Esophagus muscularis mucosa (tissue), 4 donors: Measurements from ENCODE around the gene SEPSECS. TPM values are rescaled to one million over a fixed set of nuclear protein-coding genes. Genes with fewer than 3 reads are reported as not detected.
A peak's percentile ranks its signal among the peaks of the same experiment; 100 is the strongest.

Experiments
- DNase-seq: peaks from one replicate; pipeline ENCODE4 v3.0.0-alpha.2; 2017; ENCODE audit errors: extremely low spot score
- H3K27ac ChIP-seq, 4 donors: fragments of 200-600 bp; sonication (generic); replicated peaks in 1 of 4; 1 replicate in 3 of 4; 2 replicates in 1 of 4; pipeline ENCODE4 v1.5.1; 2016 to 2019; ENCODE audit warnings: mild to moderate bottlenecking in 1 of 4
- H3K27me3 ChIP-seq, 4 donors: fragments of 200-600 bp; sonication (generic); one replicate each; pipeline versions ENCODE4 v1.5.1 to v1.6.0; 2016 to 2019
- H3K36me3 ChIP-seq, 4 donors: fragments of 200-600 bp; sonication (generic); one replicate each; pipeline ENCODE4 v1.5.1; 2016 to 2019
- H3K4me1 ChIP-seq, 4 donors: fragments of 200-600 bp; sonication (generic); one replicate each; pipeline ENCODE4 v1.5.1; 2016 to 2019
- H3K4me3 ChIP-seq, 4 donors: fragments of 200-600 bp; sonication (generic); 1 replicate in 2 of 4; 2 replicates in 2 of 4; pipeline ENCODE4 v1.5.1; 2016 to 2019; ENCODE audit warnings: mild to moderate bottlenecking in 4 of 4, moderate library complexity in 1 of 4
- H3K9me3 ChIP-seq, 4 donors: fragments of 200-600 bp; sonication (generic); 1 replicate in 3 of 4; 2 replicates in 1 of 4; pipeline ENCODE4 v1.5.1; 2016 to 2019
- CTCF ChIP-seq, 3 experiments: fragments of 200-600 bp in 2 of 3; fragments of 450-650 bp in 1 of 3; sonication (generic) in 2 of 3; IDR thresholded peaks; one replicate each; pipeline ENCODE4 v1.5.1; 2017 to 2019; ENCODE audit warnings: antibody characterized with exemption in 3 of 3, mild to moderate bottlenecking in 2 of 3, moderate library complexity in 1 of 3
- EP300 ChIP-seq: sonication (generic); formaldehyde crosslinking; IDR thresholded peaks from one replicate; pipeline ENCODE4 v1.6.1; 2017; ENCODE audit warnings: antibody characterized with exemption
- POLR2A ChIP-seq: fragments of 450-650 bp; IDR thresholded peaks from one replicate; pipeline ENCODE4 v1.6.1; 2017; ENCODE audit warnings: antibody characterized with exemption, moderate library complexity, mild to moderate bottlenecking, low read depth
- POLR2AphosphoS5 ChIP-seq, 2 donors: sonication (generic); formaldehyde crosslinking; IDR thresholded peaks; one replicate each; pipeline ENCODE4 v1.6.1; 2017; ENCODE audit warnings: antibody characterized with exemption in 2 of 2
- WGBS: methylation state at CpG from one replicate; pipeline ENCODE4 v1.1.5; 2018; 5-methylcytosine and 5-hydroxymethylcytosine counted together
- intact Hi-C: fragments of 100-400 bp; cut with DNase I; formaldehyde crosslinking; loops from one replicate; pipeline ENCODE4 v1.15.1; 2023
- total RNA-seq, 4 donors: library from RNA; depleted of rRNA; stranded (reverse); fragments of >200 nt; gene quantifications; one replicate each; pipeline versions ENCODE4 v1.1.0 to v1.2.1, GENCODE V29; 2016

The SEPSECS gene
- total RNA-seq, 4 donors from 2014 or later: 3.8 to 6.2 (median 4.0) TPM

GRCh38 chr4:25112366-25112994 lies 47.8 kb downstream of the SEPSECS start:
- Histone ChIP-seq H3K4me1 (peaks cover 0 to 5% (median 0%) of the 10 kb centered on the region in 4 donors), H3K27me3 (no peaks in the 10 kb centered on the region), H3K27ac (no peak overlapping the region), H3K36me3 (no peaks in the 10 kb centered on the region), H3K9me3 (no peaks in the 10 kb centered on the region), H3K4me3 (no peak overlapping the region)
- WGBS: 69% methylated on average over 11 of the region's 11 CpGs
- intact Hi-C loops: no loop called here
- TF ChIP-seq POLR2AphosphoS5 (IDR thresholded peaks at IDR 0.05) (no peak), EP300 (no peak), POLR2A (no peak), CTCF (IDR thresholded peaks at IDR 0.05) (no peak)
- peak; percentile 62 for DNase-seq

GRCh38 chr4:25111648-25112196 lies 48.5 kb downstream of the SEPSECS start:
- TF ChIP-seq CTCF (IDR thresholded peaks at IDR 0.05): no peak
- TF ChIP-seq POLR2AphosphoS5 (IDR thresholded peaks at IDR 0.05): no peak
- TF ChIP-seq EP300: no peak
- TF ChIP-seq POLR2A: no peak
- no peaks in the 10 kb centered on the region for H3K9me3 ChIP-seq
- no peak overlapping the region for H3K27ac ChIP-seq
- no peaks in the 10 kb centered on the region for H3K36me3 ChIP-seq
- DNase-seq: peak; percentile 74
- intact Hi-C loops: no loop called here
- H3K27me3 ChIP-seq: no peaks in the 10 kb centered on the region
- no peak overlapping the region for H3K4me3 ChIP-seq
- WGBS: 76% methylated on average over 11 of the region's 11 CpGs
- peaks cover 0 to 8% (median 0%) of the 10 kb centered on the region in 4 donors for H3K4me1 ChIP-seq

DNA sequence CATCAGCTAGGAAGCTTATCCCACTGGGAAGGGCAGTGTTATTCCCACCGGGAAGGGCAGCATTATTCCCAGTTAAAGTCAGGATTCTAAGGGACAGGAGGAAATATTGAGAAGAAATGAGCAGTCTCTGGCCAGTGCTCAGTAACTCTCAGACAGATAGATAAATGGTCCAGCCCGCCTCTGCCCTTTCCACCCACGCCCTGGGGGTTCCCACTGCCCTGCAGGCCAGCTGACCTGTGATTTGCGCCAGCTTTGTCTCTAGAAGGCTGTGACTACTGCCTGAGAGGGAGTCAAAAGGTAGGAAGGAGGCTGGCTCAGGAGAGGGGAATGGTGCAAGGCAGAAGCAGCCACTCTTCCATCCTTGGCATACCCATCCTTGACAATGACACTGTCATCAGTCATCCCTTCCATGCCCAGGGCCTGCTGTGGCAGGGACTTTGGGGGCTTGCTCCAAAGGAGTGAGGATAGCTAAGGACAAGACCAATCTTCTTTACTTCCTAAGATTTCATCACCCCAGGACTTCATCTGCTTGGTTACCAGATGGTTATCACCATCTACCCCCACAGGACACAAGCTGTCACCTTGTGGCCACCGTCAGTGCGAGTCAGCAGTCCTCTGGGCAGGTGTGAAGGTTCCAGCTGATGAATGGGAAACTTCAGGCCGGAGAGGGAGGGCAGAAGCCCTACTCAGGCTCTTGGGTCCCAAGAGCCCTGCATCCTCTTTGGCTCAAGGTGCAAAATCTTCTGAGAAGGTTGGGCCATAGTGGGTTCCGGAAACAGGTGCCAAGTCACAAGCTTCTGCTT lies 49.5 kb downstream of the SEPSECS start:
- H3K36me3 ChIP-seq: no peaks in the 10 kb centered on the region
- H3K9me3 ChIP-seq: no peaks in the 10 kb centered on the region
- TF ChIP-seq POLR2A (no peak), EP300 (no peak), CTCF (IDR thresholded peaks at IDR 0.05) (no peak), POLR2AphosphoS5 (IDR thresholded peaks at IDR 0.05) (no peak)
- peaks cover 0 to 8% (median 0%) of the 10 kb centered on the region in 4 donors for H3K4me1 ChIP-seq
- DNase-seq: peak; percentile 64
- no peak overlapping the region for H3K4me3 ChIP-seq
- no peak overlapping the region for H3K27ac ChIP-seq
- no peaks in the 10 kb centered on the region for H3K27me3 ChIP-seq
- 91% methylated on average over 7 of the region's 8 CpGs for WGBS
- intact Hi-C loops: no loop called here

DNA sequence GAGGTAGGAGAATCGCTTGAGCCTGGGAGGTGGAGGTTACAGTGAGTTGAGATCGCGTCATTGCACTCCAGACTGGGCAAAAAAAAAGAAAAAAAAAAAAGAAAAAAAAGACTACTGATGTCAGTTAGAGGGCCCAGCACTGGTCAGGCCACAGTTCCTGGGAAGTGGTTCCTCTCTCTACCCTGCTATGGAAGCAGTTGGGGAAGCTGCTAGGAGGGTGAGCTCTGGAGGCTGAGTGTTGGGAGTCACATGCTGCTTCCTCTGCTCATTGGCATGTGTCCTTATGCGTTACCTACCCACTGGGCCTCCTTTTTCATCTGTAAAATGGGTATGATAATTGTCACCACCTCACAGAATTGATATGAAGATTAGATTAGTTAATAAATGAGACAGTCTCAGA lies 50.7 kb downstream of the SEPSECS start:
- WGBS: 84% methylated on average over 4 of the region's 4 CpGs
- DNase-seq: peak; percentile 14
- Histone ChIP-seq H3K4me1 (peaks cover 0 to 8% (median 0%) of the 10 kb centered on the region in 4 donors), H3K9me3 (no peaks in the 10 kb centered on the region), H3K27me3 (no peaks in the 10 kb centered on the region), H3K27ac (no peak overlapping the region), H3K36me3 (no peaks in the 10 kb centered on the region), H3K4me3 (no peak overlapping the region)
- no peak for TF ChIP-seq POLR2AphosphoS5 (IDR thresholded peaks at IDR 0.05)
- no peak for TF ChIP-seq CTCF (IDR thresholded peaks at IDR 0.05)
- no peak for TF ChIP-seq POLR2A
- no peak for TF ChIP-seq EP300
- intact Hi-C loops: no loop called here
